H1 (cell line): ENCODE data around the gene LCMT1.

Source experiments
- CREB1 ChIP-seq: IDR thresholded peaks from 2 replicates; pipeline ENCODE4 v1.6.1; 2012; ENCODE audit warnings: inconsistent platforms
- EP300 ChIP-seq, 2 experiments: IDR thresholded peaks; 1 replicate in 1 of 2; 2 replicates in 1 of 2; pipeline ENCODE4 v1.6.1; 2011 to 2012; ENCODE audit warnings: low read depth in 2 of 2, low read length in 2 of 2, mild to moderate bottlenecking in 2 of 2, borderline replicate concordance in 1 of 2, inconsistent platforms in 1 of 2, moderate library complexity in 1 of 2
- EZH2 ChIP-seq: fragments of 200-600 bp; sonication (generic); IDR thresholded peaks from 2 replicates; pipeline ENCODE4 v1.7.1; 2012; ENCODE audit warnings: low read depth, mild to moderate bottlenecking, moderate library complexity, low read length, inconsistent platforms; ENCODE audit not compliant: severe bottlenecking
- GABPA ChIP-seq: IDR thresholded peaks from 2 replicates; pipeline ENCODE4 v1.6.1; 2011; ENCODE audit warnings: mild to moderate bottlenecking, low read length, moderate library complexity, borderline replicate concordance; ENCODE audit not compliant: insufficient read depth
- GTF2F1 ChIP-seq: IDR thresholded peaks from 2 replicates; pipeline ENCODE4 v1.6.1; 2012; ENCODE audit warnings: low read depth, low read length, improper control_type of control experiment, borderline replicate concordance
- KDM4A ChIP-seq: IDR thresholded peaks from one replicate; pipeline ENCODE4 v1.7.1; 2012; ENCODE audit warnings: low read depth, mild to moderate bottlenecking, moderate library complexity, low read length, inconsistent platforms; ENCODE audit not compliant: severe bottlenecking
- MAX ChIP-seq: IDR thresholded peaks from 2 replicates; pipeline ENCODE4 v1.6.1; 2012; ENCODE audit warnings: inconsistent platforms
- TAF1 ChIP-seq: IDR thresholded peaks from 2 replicates; pipeline ENCODE4 v1.6.1; 2011; ENCODE audit warnings: mild to moderate bottlenecking, low read depth, low read length
- TBP ChIP-seq: IDR thresholded peaks from 2 replicates; pipeline ENCODE4 v1.6.1; 2011; ENCODE audit warnings: low read depth, low read length, improper control_type of control experiment
- YY1 ChIP-seq: IDR thresholded peaks from 2 replicates; pipeline ENCODE4 v1.6.1; 2011; ENCODE audit warnings: low read depth, mild to moderate bottlenecking, low read length
- ZNF274 ChIP-seq: IDR thresholded peaks from 2 replicates; pipeline ENCODE4 v1.7.0; 2012; ENCODE audit warnings: low read length, borderline replicate concordance; ENCODE audit errors: extremely low read depth
- TF ChIP-seq, protein P1 (sequence below), 3 experiments: IDR thresholded peaks; 1 replicate in 2 of 3; 2 replicates in 1 of 3; pipeline versions ENCODE4 v1.5.1 to v1.6.1; 2011; ENCODE audit warnings: low read length in 3 of 3, mild to moderate bottlenecking in 3 of 3, inconsistent platforms in 2 of 3, low read depth in 1 of 3, moderate library complexity in 1 of 3; ENCODE audit not compliant: insufficient read depth in 1 of 3; ENCODE audit errors: control extremely low read depth in 1 of 3

- TF ChIP-seq EP300 (IDR thresholded peaks at IDR 0.05; ENCODE audit: borderline replicate concordance in 1 of 2, low read depth in 2 of 2, low read length in 2 of 2) (no peak), ZNF274 (no peak), EZH2 (no peak), TAF1 (no peak), YY1 (no peak), GTF2F1 (no peak), GABPA (no peak), TBP (no peak), MAX (no peak), KDM4A (no peak), CREB1 (no peak)
- TF ChIP-seq, protein P1, sequence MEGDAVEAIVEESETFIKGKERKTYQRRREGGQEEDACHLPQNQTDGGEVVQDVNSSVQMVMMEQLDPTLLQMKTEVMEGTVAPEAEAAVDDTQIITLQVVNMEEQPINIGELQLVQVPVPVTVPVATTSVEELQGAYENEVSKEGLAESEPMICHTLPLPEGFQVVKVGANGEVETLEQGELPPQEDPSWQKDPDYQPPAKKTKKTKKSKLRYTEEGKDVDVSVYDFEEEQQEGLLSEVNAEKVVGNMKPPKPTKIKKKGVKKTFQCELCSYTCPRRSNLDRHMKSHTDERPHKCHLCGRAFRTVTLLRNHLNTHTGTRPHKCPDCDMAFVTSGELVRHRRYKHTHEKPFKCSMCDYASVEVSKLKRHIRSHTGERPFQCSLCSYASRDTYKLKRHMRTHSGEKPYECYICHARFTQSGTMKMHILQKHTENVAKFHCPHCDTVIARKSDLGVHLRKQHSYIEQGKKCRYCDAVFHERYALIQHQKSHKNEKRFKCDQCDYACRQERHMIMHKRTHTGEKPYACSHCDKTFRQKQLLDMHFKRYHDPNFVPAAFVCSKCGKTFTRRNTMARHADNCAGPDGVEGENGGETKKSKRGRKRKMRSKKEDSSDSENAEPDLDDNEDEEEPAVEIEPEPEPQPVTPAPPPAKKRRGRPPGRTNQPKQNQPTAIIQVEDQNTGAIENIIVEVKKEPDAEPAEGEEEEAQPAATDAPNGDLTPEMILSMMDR (IDR thresholded peaks at IDR 0.05; ENCODE audit: control extremely low read depth in 1 of 3, insufficient read depth in 1 of 3, low read depth in 1 of 3, low read length in 3 of 3), result no peak
These were observed 23.8 kb downstream of the LCMT1 start for GRCh38 chr16:25135254-25135878.
